ENCODE measurements around the gene IGDCC3. TPM values are rescaled to one million over a fixed set of nuclear protein-coding genes. Genes with fewer than 3 reads are reported as not detected.

Gene IGDCC3
- total and polyA plus RNA-seq, 2 donors (not counting 3 experiments of a cell fraction or from before 2014, with no cell fraction given) = 0.03 TPM; not detected in 1

GRCh38 chr15:65306551-65306950 is 71.3 kb downstream of the IGDCC3 start:
- peaks cover 0 to 2% of the 10 kb centered on the region in 2 experiments for H3K27me3 ChIP-seq (ENCODE audit: control insufficient read depth in 2 of 2, insufficient read depth in 2 of 2, low read length in 2 of 2)
- no peaks in the 10 kb centered on the region for H3K79me2 ChIP-seq (ENCODE audit: control insufficient read depth, insufficient read depth, low read length)
- TF ChIP-seq GATA2 (IDR thresholded peaks at IDR 0.05; ENCODE audit: insufficient read depth, insufficient read length, low read depth, low read length) = no peak
- TF ChIP-seq POLR2AphosphoS5 (IDR thresholded peaks at IDR 0.05; ENCODE audit: insufficient read depth, low read depth, low read length) = no peak
- TF ChIP-seq FOS (IDR thresholded peaks at IDR 0.05; ENCODE audit: borderline replicate concordance, insufficient read depth, low read length) = no peak
- TF ChIP-seq EZH2 (IDR thresholded peaks at IDR 0.05; ENCODE audit: borderline replicate concordance, low read depth, low read length, severe bottlenecking) = no peak
- no peak for TF ChIP-seq POLR2A (IDR thresholded peaks at IDR 0.05; ENCODE audit: low read depth, low read length)
- TF ChIP-seq MAX (IDR thresholded peaks at IDR 0.05; ENCODE audit: insufficient read depth, insufficient read length) = no peak
- TF ChIP-seq CTCF (IDR thresholded peaks at IDR 0.05; ENCODE audit: extremely low read depth in 1 of 2, insufficient read depth in 1 of 2, low read depth in 1 of 2, low read length in 2 of 2) = no peak
- TF ChIP-seq MYC (IDR thresholded peaks at IDR 0.05; ENCODE audit: low read depth, low read length) = no peak
- no peak for TF ChIP-seq JUN (IDR thresholded peaks at IDR 0.05; ENCODE audit: borderline replicate concordance, insufficient read depth, insufficient read length, low read depth)
- H3K27ac ChIP-seq (ENCODE audit: insufficient read depth, low read depth, low read length) = no peak overlapping the region
- FAIRE-seq (no peak), DNase-seq (ENCODE audit: low read depth, low spot score) (no peak)
- no peaks in the 10 kb centered on the region for H3K9me3 ChIP-seq (replicated peaks; ENCODE audit: control insufficient read depth, insufficient read depth, low read length)
- no peak overlapping the region for H3K4me2 ChIP-seq (ENCODE audit: insufficient read depth, low read length)
- H4K20me1 ChIP-seq (replicated peaks; ENCODE audit: control insufficient read depth, extremely low read depth, insufficient read depth, low read length) = no peaks in the 10 kb centered on the region
- dilution Hi-C loops (cut with MboI; ENCODE audit: extremely low pct_ligation_motif_present, low sequenced_read_pairs) = no loop called here
- no peak overlapping the region for H3K9ac ChIP-seq (replicated peaks; ENCODE audit: extremely low read depth, insufficient read depth, low read length)
- H3K9me1 ChIP-seq (replicated peaks; ENCODE audit: control insufficient read depth, extremely low read depth, insufficient read depth, low read length) = no peaks in the 10 kb centered on the region
- ChIA-PET POLR2A (interaction anchor here (0.7 to 1.5 kb wide), 3 partner anchors 20 to 42 kb away, joined by 3 to 5 read pairs (median 4); partner anchors contain the start of gene PARP16), CTCF (interaction anchor here (0.6 to 1.4 kb wide), 2 partner anchors 78 to 95 kb away, joined by 3 read pairs; no protein-coding TSS in a partner anchor)
- intact Hi-C loops (cut with micrococcal nuclease) = no loop called here
- BruUV-seq (replicated peaks) = no TSS peak
- H2AFZ ChIP-seq (ENCODE audit: low read depth, low read length) = no peak overlapping the region
- H3K4me3 ChIP-seq (replicated peaks in 1 of 3; ENCODE audit: insufficient read depth in 1 of 3, low read depth in 1 of 3, low read length in 3 of 3) = no peak overlapping the region
- H3K4me1 ChIP-seq (ENCODE audit: control insufficient read depth, extremely low read depth, insufficient read depth, low read length) = peaks cover 9% of the 10 kb centered on the region
- no peaks in the 10 kb centered on the region for H3K36me3 ChIP-seq (ENCODE audit: control insufficient read depth in 2 of 2, extremely low read depth in 1 of 2, insufficient read depth in 2 of 2, low read length in 2 of 2)
